Liver (tissue), 3 donors: ENCODE measurements around the gene DNAJC5.

ENCODE experiments used
- HNF4G ChIP-seq: IDR thresholded peaks from 2 replicates; pipeline ENCODE4 v1.6.1; 2016; ENCODE audit warnings: antibody characterized with exemption
- TF ChIP-seq, protein P1 (sequence below): fragments of 150-350 bp; IDR thresholded peaks from 2 replicates; pipeline ENCODE4 v1.5.1; 2017; ENCODE audit warnings: improper control_type of control experiment, low read depth, low read length; ENCODE audit not compliant: missing input control
- TF ChIP-seq, protein P2 (sequence below): IDR thresholded peaks from 2 replicates; pipeline ENCODE4 v1.6.1; 2016; ENCODE audit warnings: antibody characterized with exemption
- donor health status: healthy.
- donor health status: healthy.

DNA sequence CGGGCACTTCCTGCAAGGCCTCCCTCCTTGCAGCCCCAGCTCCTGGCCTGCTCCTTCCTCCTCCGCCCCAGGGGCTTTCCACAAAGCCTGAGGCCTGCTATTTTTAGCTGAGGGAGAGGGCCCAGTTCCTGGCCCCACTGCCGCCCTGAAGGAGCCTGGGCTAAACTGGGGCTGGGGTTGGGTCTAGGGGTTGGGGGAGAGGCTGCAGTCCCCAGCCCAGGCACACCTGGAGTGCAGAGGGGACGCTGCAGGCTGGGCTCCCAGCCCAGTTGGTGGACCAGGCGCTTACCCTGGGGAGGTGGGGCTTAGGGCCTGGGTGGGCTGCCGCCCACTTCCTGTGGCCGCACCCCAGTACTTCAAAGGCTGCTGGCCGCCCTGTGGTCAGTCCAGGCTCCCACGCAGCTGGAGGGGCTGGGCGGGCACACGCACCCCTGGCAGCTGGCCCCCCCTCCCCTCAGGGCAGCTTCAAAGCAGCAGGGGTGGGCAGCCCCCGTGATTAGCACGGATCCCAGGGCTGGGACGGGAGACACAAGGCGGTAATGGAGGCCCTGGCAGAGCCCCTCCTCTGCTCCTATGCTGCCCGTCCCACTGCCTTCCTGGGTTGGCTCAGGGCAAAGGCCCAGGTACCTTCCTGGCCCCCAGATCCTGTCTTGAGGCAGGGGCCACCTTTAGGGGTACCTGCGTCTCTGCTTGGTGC is 40.7 kb upstream of the DNAJC5 start:
- TF ChIP-seq, protein P1, sequence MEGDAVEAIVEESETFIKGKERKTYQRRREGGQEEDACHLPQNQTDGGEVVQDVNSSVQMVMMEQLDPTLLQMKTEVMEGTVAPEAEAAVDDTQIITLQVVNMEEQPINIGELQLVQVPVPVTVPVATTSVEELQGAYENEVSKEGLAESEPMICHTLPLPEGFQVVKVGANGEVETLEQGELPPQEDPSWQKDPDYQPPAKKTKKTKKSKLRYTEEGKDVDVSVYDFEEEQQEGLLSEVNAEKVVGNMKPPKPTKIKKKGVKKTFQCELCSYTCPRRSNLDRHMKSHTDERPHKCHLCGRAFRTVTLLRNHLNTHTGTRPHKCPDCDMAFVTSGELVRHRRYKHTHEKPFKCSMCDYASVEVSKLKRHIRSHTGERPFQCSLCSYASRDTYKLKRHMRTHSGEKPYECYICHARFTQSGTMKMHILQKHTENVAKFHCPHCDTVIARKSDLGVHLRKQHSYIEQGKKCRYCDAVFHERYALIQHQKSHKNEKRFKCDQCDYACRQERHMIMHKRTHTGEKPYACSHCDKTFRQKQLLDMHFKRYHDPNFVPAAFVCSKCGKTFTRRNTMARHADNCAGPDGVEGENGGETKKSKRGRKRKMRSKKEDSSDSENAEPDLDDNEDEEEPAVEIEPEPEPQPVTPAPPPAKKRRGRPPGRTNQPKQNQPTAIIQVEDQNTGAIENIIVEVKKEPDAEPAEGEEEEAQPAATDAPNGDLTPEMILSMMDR, result no peak
- TF ChIP-seq HNF4G, result no peak
- TF ChIP-seq, protein P2, sequence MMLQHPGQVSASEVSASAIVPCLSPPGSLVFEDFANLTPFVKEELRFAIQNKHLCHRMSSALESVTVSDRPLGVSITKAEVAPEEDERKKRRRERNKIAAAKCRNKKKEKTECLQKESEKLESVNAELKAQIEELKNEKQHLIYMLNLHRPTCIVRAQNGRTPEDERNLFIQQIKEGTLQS, result no peak
